DND-41 (cell line): ENCODE measurements around the gene THRSP.

Source experiments
- ATAC-seq: fragments of 200-7000 bp; cut with Tn5 transposase; 3 replicates; pipeline ENCODE4 v1.9.1; 2021; ENCODE audit warnings: low read depth; ENCODE audit not compliant: insufficient read depth
- DNase-seq: peaks from one replicate; pipeline ENCODE4 v3.0.0-alpha.2; 2020
- H2AFZ ChIP-seq: 2 replicates; pipeline ENCODE4 v1.6.0; 2012; ENCODE audit warnings: low read depth, low read length
- H3K27ac ChIP-seq: 2 replicates; pipeline ENCODE4 v1.5.1; 2012; ENCODE audit warnings: low read length, inconsistent platforms
- H3K27me3 ChIP-seq: fragments of 200-600 bp; sonication (generic); 2 replicates; pipeline ENCODE4 v1.6.0; 2012; ENCODE audit warnings: low read length, mild to moderate bottlenecking, inconsistent platforms; ENCODE audit not compliant: insufficient read depth, poor library complexity
- H3K36me3 ChIP-seq: 2 replicates; pipeline ENCODE4 v1.5.1; 2012; ENCODE audit warnings: low read length, inconsistent platforms; ENCODE audit not compliant: insufficient read depth
- H3K4me1 ChIP-seq: 2 replicates; pipeline ENCODE4 v1.5.1; 2012; ENCODE audit warnings: mild to moderate bottlenecking, low read length; ENCODE audit not compliant: insufficient read depth
- H3K4me2 ChIP-seq: 2 replicates; pipeline ENCODE4 v1.6.0; 2012; ENCODE audit warnings: mild to moderate bottlenecking, moderate library complexity, low read length, inconsistent platforms; ENCODE audit not compliant: insufficient read depth
- H3K4me3 ChIP-seq, 2 experiments: fragments of 200-600 bp in 1 of 2; shearing (Covaris generic) in 1 of 2; 2 replicates each; pipeline ENCODE4 v1.5.1; 2012 to 2016; ENCODE audit warnings: inconsistent platforms in 2 of 2, low read length in 2 of 2, mild to moderate bottlenecking in 2 of 2, low read depth in 1 of 2, moderate library complexity in 1 of 2
- H3K79me2 ChIP-seq: 2 replicates; pipeline ENCODE4 v1.6.0; 2012; ENCODE audit warnings: low read length, inconsistent platforms; ENCODE audit not compliant: insufficient read depth
- H3K9ac ChIP-seq: 2 replicates; pipeline ENCODE4 v1.6.0; 2012; ENCODE audit warnings: low read depth, mild to moderate bottlenecking, inconsistent platforms, low read length, moderate library complexity
- H3K9me3 ChIP-seq: 2 replicates; pipeline ENCODE4 v1.5.1; 2012; ENCODE audit warnings: low read length, moderate library complexity, mild to moderate bottlenecking, inconsistent platforms; ENCODE audit not compliant: insufficient read depth, severe bottlenecking
- H4K20me1 ChIP-seq: 2 replicates; pipeline ENCODE4 v1.6.0; 2012; ENCODE audit warnings: low read length; ENCODE audit not compliant: insufficient read depth
- CTCF ChIP-seq: IDR thresholded peaks from 2 replicates; pipeline ENCODE4 v1.5.1; 2012; ENCODE audit warnings: borderline replicate concordance, low read length, moderate library complexity, mild to moderate bottlenecking; ENCODE audit not compliant: poor library complexity, severe bottlenecking; ENCODE audit errors: extremely low read depth
- EZH2 ChIP-seq: IDR thresholded peaks from 3 replicates; pipeline ENCODE4 v1.6.1; 2012; ENCODE audit warnings: borderline replicate concordance, low read depth, mild to moderate bottlenecking, moderate library complexity, low read length, inconsistent platforms; ENCODE audit not compliant: severe bottlenecking

THRSP gene

GRCh38 chr11:78060533-78060932 lies 3.1 kb upstream of the THRSP start:
- no peaks in the 10 kb centered on the region for H4K20me1 ChIP-seq
- no peaks in the 10 kb centered on the region for H3K27me3 ChIP-seq
- H3K27ac ChIP-seq: no peak overlapping the region
- TF ChIP-seq EZH2 (no peak), CTCF (no peak)
- H3K36me3 ChIP-seq: no peaks in the 10 kb centered on the region
- no peaks in the 10 kb centered on the region for H3K9me3 ChIP-seq
- no peak overlapping the region for H3K4me3 ChIP-seq
- no peak overlapping the region for H3K9ac ChIP-seq
- no peak overlapping the region for H3K4me2 ChIP-seq
- ATAC-seq (no peak), DNase-seq (no peak)
- no peak overlapping the region for H2AFZ ChIP-seq
- no peaks in the 10 kb centered on the region for H3K4me1 ChIP-seq
- no peaks in the 10 kb centered on the region for H3K79me2 ChIP-seq

- Histone ChIP-seq H3K27me3 (no peaks in the 10 kb centered on the region), H3K4me2 (no peak overlapping the region), H3K4me1 (no peaks in the 10 kb centered on the region), H3K79me2 (no peaks in the 10 kb centered on the region), H2AFZ (no peak overlapping the region), H4K20me1 (no peaks in the 10 kb centered on the region), H3K4me3 (no peak overlapping the region), H3K9me3 (no peaks in the 10 kb centered on the region), H3K9ac (no peak overlapping the region), H3K27ac (no peak overlapping the region), H3K36me3 (no peaks in the 10 kb centered on the region)
- TF ChIP-seq EZH2 (no peak), CTCF (no peak)
- ATAC-seq (no peak), DNase-seq (no peak)
Observed at GRCh38 chr11:78061088-78061920, 2.4 kb upstream of the THRSP start.

GRCh38 chr11:78061921-78062311 lies 1.7 kb upstream of the THRSP start:
- Histone ChIP-seq H3K4me1 (no peaks in the 10 kb centered on the region), H3K4me2 (no peak overlapping the region), H3K9me3 (no peaks in the 10 kb centered on the region), H4K20me1 (no peaks in the 10 kb centered on the region), H3K4me3 (no peak overlapping the region), H3K27me3 (no peaks in the 10 kb centered on the region), H3K9ac (no peak overlapping the region), H3K27ac (no peak overlapping the region), H3K36me3 (no peaks in the 10 kb centered on the region), H3K79me2 (no peaks in the 10 kb centered on the region), H2AFZ (no peak overlapping the region)
- DNase-seq: no peak
- no peak for ATAC-seq
- no peak for TF ChIP-seq EZH2
- TF ChIP-seq CTCF: no peak
